GM20431 (cell line): ENCODE measurements around the gene STX19.
"Not testable (repeated sequence)": the region's sequence is repeated elsewhere in the genome, so short reads cannot be mapped to it uniquely, and the experiment has no call there.

Source experiments
- in situ Hi-C: fragments of 300-500 bp; cut with MseI, MboI; formaldehyde crosslinking; loops from one replicate; pipeline ENCODE4 v1.15.0; 2020; ENCODE audit warnings: low sequenced_read_pairs; ENCODE audit not compliant: unreplicated experiment

STX19 gene

DNA sequence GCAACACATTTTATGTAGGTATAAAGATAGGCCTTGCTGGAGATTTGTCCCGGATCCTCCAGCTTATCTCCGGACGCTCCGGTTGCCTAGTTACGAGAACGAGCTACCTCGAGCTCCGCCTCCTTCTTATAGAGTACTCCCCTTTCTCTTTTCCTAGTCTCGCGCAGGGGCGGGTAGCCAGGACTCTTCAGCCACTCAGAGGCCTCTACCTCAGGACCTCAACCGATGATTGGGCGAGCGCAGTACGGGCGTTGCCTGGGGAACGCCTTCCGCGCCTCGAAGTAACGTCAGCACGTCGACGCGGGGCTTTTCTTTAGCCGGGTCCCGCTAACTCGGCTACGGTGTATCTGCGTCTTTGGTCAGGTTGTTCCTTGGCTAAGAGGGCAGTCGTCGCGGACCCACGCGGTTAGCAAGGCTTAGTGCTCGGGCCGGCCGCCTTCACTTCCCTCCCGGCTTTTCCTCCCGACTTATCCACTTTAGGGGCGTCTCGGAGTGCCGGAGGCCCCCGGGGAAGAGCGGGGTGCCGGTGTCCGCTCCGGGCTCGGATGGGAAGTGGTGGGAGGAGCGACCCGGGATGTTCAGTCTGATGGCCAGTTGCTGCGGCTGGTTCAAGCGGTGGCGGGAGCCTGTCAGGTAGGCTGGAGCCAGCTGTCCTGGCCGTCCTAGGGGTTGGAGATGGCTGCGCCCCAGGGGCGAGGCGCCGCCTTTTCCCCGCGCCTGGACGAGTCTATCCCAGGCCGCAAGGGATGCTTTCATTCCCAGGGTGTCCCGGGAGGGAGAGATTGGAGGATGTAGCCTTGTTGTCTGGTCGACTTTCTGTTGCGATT, 48.3 kb downstream of the STX19 start, which contains the start of gene ARL13B:
Gene ARL13B (plus strand): TSS at position 306 of the 827 bp plus-strand sequence. CDS start 269 bp downstream, at position 575.
- in situ Hi-C loops: no loop called here

DNA sequence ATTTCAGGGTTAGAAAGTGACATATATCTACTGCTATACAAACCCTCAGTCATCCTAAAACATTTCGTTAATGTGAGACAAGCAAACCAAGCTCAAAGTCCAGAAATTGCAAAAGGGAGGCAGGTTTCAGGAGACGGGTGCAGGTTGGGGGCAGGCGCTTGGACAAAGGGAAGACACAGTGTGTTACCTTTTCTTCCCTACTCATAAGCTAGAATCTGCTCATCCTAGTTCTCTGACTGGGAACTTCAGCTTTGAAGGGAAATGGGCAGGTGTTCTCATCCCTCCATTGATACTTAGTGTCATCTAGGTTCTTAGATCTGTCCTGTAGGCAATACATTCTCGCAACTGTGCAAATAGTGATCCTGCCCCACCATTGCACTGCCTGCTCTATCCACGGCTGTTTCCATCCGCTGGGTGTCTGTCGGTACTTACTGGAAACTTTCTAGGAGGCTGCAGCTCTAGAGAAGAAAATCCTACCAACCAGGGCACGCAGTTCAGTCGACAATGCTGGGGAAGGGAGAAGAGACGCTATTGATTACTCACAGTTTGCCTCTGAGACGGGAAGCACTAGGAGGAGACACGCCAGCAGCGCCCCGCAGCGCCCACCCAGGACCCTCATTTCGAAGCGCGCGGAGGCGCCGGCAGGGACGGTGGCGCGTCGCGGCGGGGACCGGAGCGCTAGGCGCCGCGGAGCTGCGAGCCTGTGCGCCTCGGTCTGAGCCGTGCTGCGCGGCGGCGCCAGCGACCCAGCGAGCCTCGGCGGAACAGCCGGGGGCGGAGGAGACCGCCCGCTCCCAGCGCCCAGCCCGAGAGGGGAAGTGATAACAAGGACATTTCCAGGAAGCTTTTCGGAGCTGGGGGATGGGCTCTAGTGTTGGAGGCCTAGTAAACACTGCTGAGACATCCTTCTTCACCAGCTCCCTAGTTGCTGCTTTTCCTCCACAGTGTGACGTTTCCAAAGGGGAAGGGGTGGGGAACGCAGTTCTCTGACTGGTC, 55.0 kb downstream of the STX19 start, which contains the start of gene PROS1:
Gene PROS1 (minus strand): TSS at position 766 of the 996 bp plus-strand sequence. CDS start 147 bp downstream, at position 619.
- in situ Hi-C loops: no loop called here

DNA sequence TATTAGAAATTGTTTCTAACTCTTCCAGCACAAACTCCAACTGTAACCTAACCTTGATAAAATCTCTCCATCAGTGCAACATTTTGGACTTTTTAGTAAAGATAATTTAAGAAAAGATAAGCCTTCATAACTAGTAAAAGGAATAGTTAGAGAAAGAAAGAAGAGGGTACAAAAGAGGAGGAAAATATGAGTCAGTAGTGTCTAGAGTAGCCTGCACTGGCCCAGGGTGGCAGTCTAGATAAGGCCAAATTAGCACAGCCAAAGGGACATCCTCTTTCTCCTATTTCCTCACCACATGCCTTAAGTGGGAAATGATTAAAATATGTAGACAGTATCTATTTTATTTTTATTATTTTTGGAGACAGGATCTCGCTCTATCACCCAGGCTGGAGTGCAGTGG, 58.4 kb downstream of the STX19 start:
- in situ Hi-C loops: no loop called here

DNA sequence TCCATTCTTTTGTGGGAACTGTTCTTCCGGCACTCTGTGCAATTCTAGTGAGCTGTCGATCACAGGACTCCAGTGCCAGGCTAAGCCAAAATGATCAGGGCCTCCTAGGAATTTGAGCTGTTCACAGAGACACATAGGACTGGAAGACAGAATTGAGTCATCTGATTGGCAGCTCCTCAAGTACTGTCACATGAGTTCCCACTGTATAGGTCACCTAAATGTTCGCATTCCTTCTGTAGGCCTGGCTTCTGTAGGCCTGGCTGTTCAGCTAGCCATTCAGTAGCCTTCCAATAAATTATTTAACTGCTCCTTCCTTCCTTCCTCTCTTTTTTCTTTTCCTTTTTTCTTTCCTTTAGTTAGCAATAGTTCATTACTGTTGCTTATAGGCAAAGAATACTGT, 59.0 kb downstream of the STX19 start:
- in situ Hi-C loops: no loop called here

DNA sequence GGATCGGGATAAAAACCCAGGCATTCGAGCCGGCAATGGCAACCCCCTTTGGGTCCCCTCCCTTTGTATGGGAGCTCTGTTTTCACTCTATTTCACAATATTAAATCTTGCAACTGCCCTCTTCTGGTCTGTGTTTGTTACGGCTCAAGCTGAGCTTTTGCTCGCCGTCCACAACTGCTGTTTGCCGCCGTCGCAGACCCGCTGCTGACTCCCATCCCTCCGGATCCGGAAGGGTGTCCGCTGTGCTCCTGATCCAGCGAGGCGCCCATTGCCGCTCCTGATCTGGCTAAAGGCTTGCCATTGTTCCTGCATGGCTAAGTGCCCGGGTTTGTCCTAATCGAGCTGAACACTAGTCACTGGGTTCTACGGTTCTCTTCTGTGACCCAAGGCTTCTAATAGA, 63.3 kb downstream of the STX19 start:
- in situ Hi-C loops: not testable (repeated sequence)
